Heart left ventricle (tissue), 16 donors: Measurements from ENCODE around the gene ERBB4. TPM values are rescaled to one million over a fixed set of nuclear protein-coding genes. Genes with fewer than 3 reads are reported as not detected.

Source experiments
- ATAC-seq, 4 donors: fragments of 200-7000 bp; cut with Tn5 transposase; one replicate each; pipeline ENCODE4 v1.9.1; 2020 to 2022; ENCODE audit warnings: moderate library complexity in 4 of 4, mild to moderate bottlenecking in 3 of 4, moderate number of reproducible peaks in 1 of 4
- DNase-seq, 5 donors: peaks; one replicate each; pipeline ENCODE4 v3.0.0-alpha.2; 2020
- H3K27ac ChIP-seq, 12 donors: fragments of 200-600 bp; sonication (generic) in 4 of 12; one replicate each; pipeline versions ENCODE4 v1.5.0 to v1.8.0; 2016 to 2022; ENCODE audit warnings: mild to moderate bottlenecking in 2 of 12
- H3K27me3 ChIP-seq, 9 donors: fragments of 200-600 bp; sonication (generic) in 2 of 9; one replicate each; pipeline versions ENCODE4 v1.5.1 to v1.8.0; 2016 to 2022; ENCODE audit warnings: mild to moderate bottlenecking in 3 of 9
- H3K36me3 ChIP-seq, 9 donors: fragments of 200-600 bp; sonication (generic) in 2 of 9; one replicate each; pipeline versions ENCODE4 v1.5.0 to v1.8.0; 2018 to 2022; ENCODE audit warnings: mild to moderate bottlenecking in 2 of 9
- H3K4me1 ChIP-seq, 12 donors: fragments of 200-600 bp; sonication (generic) in 4 of 12; one replicate each; pipeline versions ENCODE4 v1.5.0 to v1.8.0; 2016 to 2022; ENCODE audit warnings: mild to moderate bottlenecking in 3 of 12
- H3K4me3 ChIP-seq, 12 donors: fragments of 200-600 bp; sonication (generic) in 4 of 12; one replicate each; pipeline versions ENCODE4 v1.5.0 to v1.8.0; 2017 to 2022; ENCODE audit warnings: mild to moderate bottlenecking in 9 of 12, moderate library complexity in 4 of 12
- H3K9me3 ChIP-seq, 12 donors: fragments of 200-600 bp; sonication (generic) in 4 of 12; one replicate each; pipeline versions ENCODE4 v1.5.0 to v1.8.0; 2016 to 2022; ENCODE audit warnings: mild to moderate bottlenecking in 1 of 12
- CTCF ChIP-seq, 12 donors: fragments of 200-600 bp; sonication (generic) in 4 of 12; IDR thresholded peaks; one replicate each; pipeline versions ENCODE4 v1.5.0 to v1.8.0; 2018 to 2022; ENCODE audit warnings: antibody characterized with exemption in 12 of 12, mild to moderate bottlenecking in 5 of 12
- POLR2A ChIP-seq, 2 donors: fragments of 450-650 bp; IDR thresholded peaks; one replicate each; pipeline ENCODE4 v1.6.1; 2017; ENCODE audit warnings: antibody characterized with exemption in 2 of 2, mild to moderate bottlenecking in 2 of 2, moderate library complexity in 2 of 2
- WGBS, 4 donors: extraction: QIAGEN DNeasy Blood & Tissue Kit in 2 of 4; methylation state at CpG; one replicate each; pipeline versions ENCODE4 v1.1.5 to v1.1.7; 2013 to 2018; 5-methylcytosine and 5-hydroxymethylcytosine counted together
- intact Hi-C, 10 donors: fragments of 100-400 bp; cut with DNase I; formaldehyde crosslinking; loops; one replicate each; pipeline versions ENCODE4 v1.11.1 to v1.14.2; 2022
- polyA plus RNA-seq, 2 donors: library from polyadenylated mRNA; stranded (reverse); fragments of 200-250 nt; gene quantifications; one replicate each; pipeline ENCODE4 v1.2.3, GENCODE V29; 2013
- total RNA-seq, 9 donors: library from RNA; depleted of rRNA in 2 of 9; stranded (reverse); fragments of >200 nt in 2 of 9; fragmentation: NEBNext Ultra II Directional in 3 of 9; extraction: Animal tissue kit (Norgen Biotek cat#: 25700) in 3 of 9; gene quantifications; one replicate each; pipeline versions ENCODE4 v1.1.0 to v1.2.4, GENCODE V29; 2016 to 2023
- donor health status: ischemic (EF 13 %, LVEDD 7.1; RV severe dilation, severe dysfunction).
- donor health status: healthy with polysubstance abuse.
- donor health status: DM: no; HTN: yes; CAD: no.
- donor health status: DM: no; HTN: no; CAD: no.
- donor health status: ischemic (EF 25% LVEDD 6.9; RV normal size, moderate dysfunction).
- donor health status: ischemic (EF 25% LVEDD 5.7; RV mildly dilated, moderate dysfunction).
- donor health status: healthy.
- donor health status: DM: yes; HTN: yes; CAD: no.
- donor health status: ischemic (EF 35%, LVEDD 5.7; RV mildly dilated, moderate dysfunction).
- donor health status: nonischemic (EF 11% LVEDD 7.7; RV severe dilation, severe dysfunction).
- donor health status: DM: yes; HTN: yes; CAD: no.
- donor health status: PGD.
- donor health status: ischemic (EF 29% LVEDD 5.4; RV normal size, mild dysfunction).
- donor health status: nonischemic (EF 23%, LVEDD 6.1; RV moderate dilation, normal function).

Gene ERBB4
- total and polyA plus RNA-seq, 11 donors, result 1.3 to 29.5 (median 11.7) TPM

- no peak for ATAC-seq
- no peak for DNase-seq
- Histone ChIP-seq H3K36me3 (no peaks in the 10 kb centered on the region), H3K27me3 (no peaks in the 10 kb centered on the region), H3K9me3 (peaks cover 0 to 3% (median 0%) of the 10 kb centered on the region in 12 donors), H3K4me1 (no peaks in the 10 kb centered on the region), H3K4me3 (no peak overlapping the region), H3K27ac (no peak overlapping the region)
- TF ChIP-seq CTCF (IDR thresholded peaks at IDR 0.05) (no peak), POLR2A (IDR thresholded peaks at IDR 0.05) (no peak)
- intact Hi-C loops, result no loop called here
- WGBS, 4 donors, result 38 to 55% (median 51%) methylated on average over 2 of the region's 2 CpGs
These were observed 947.2 kb downstream of the ERBB4 start for GRCh38 chr2:211591426-211591825.

- no peaks in the 10 kb centered on the region for H3K27me3 ChIP-seq
- DNase-seq (no peak), ATAC-seq (no peak)
- intact Hi-C loops, result no loop called here
- TF ChIP-seq POLR2A (IDR thresholded peaks at IDR 0.05) (no peak), CTCF (IDR thresholded peaks at IDR 0.05) (no peak)
- no peaks in the 10 kb centered on the region for H3K9me3 ChIP-seq
- no peaks in the 10 kb centered on the region for H3K36me3 ChIP-seq
- H3K27ac ChIP-seq, result no peak overlapping the region
- WGBS, 4 donors, result 81 to 89% (median 86%) methylated on average over 3 of the region's 3 CpGs
- H3K4me3 ChIP-seq, result no peak overlapping the region
- H3K4me1 ChIP-seq, result no peaks in the 10 kb centered on the region
These were observed 970.2 kb downstream of the ERBB4 start for GRCh38 chr2:211568439-211568838.

- no peak for TF ChIP-seq POLR2A (IDR thresholded peaks at IDR 0.05)
- no peak for TF ChIP-seq CTCF (IDR thresholded peaks at IDR 0.05)
- Histone ChIP-seq H3K4me3 (no peak overlapping the region), H3K27me3 (no peaks in the 10 kb centered on the region), H3K4me1 (no peaks in the 10 kb centered on the region), H3K36me3 (no peaks in the 10 kb centered on the region), H3K9me3 (no peaks in the 10 kb centered on the region), H3K27ac (no peak overlapping the region)
- DNase-seq (no peak), ATAC-seq (no peak)
- WGBS, 4 donors, result 70 to 80% (median 75%) methylated on average over 3 of the region's 3 CpGs
- intact Hi-C loops, result no loop called here
These were observed 974.2 kb downstream of the ERBB4 start for GRCh38 chr2:211564441-211564840.

GRCh38 chr2:211545582-211545981 is 993.0 kb downstream of the ERBB4 start:
- intact Hi-C loops, result no loop called here

More at GRCh38 chr2:211545582-211545981, 993.0 kb downstream of the ERBB4 start:
- no peak for ATAC-seq
- H3K36me3 ChIP-seq, result no peaks in the 10 kb centered on the region
- no peak overlapping the region for H3K4me3 ChIP-seq
- H3K4me1 ChIP-seq, result no peaks in the 10 kb centered on the region
- H3K27me3 ChIP-seq, result no peaks in the 10 kb centered on the region
- no peak for DNase-seq
- TF ChIP-seq CTCF (IDR thresholded peaks at IDR 0.05) (no peak), POLR2A (IDR thresholded peaks at IDR 0.05) (no peak)
- H3K27ac ChIP-seq, result no peak overlapping the region
- 90 to 95% (median 92%) methylated on average over 3 of the region's 3 CpGs for WGBS, 4 donors
- H3K9me3 ChIP-seq, result no peaks in the 10 kb centered on the region
